Tracheal epithelial cell (primary cell): ENCODE data around the gene ISOC2. TPM values are rescaled to one million over a fixed set of nuclear protein-coding genes. Genes with fewer than 3 reads are reported as not detected.

Source experiments
- total RNA-seq: library from RNA; depleted of rRNA; stranded (reverse); fragments of >200 nt; gene quantifications from 2 replicates; pipeline ENCODE4 v1.2.1, GENCODE V29; 2014

The ISOC2 gene
- total RNA-seq: 49.2 and 88.9 TPM in 2 replicates

DNA sequence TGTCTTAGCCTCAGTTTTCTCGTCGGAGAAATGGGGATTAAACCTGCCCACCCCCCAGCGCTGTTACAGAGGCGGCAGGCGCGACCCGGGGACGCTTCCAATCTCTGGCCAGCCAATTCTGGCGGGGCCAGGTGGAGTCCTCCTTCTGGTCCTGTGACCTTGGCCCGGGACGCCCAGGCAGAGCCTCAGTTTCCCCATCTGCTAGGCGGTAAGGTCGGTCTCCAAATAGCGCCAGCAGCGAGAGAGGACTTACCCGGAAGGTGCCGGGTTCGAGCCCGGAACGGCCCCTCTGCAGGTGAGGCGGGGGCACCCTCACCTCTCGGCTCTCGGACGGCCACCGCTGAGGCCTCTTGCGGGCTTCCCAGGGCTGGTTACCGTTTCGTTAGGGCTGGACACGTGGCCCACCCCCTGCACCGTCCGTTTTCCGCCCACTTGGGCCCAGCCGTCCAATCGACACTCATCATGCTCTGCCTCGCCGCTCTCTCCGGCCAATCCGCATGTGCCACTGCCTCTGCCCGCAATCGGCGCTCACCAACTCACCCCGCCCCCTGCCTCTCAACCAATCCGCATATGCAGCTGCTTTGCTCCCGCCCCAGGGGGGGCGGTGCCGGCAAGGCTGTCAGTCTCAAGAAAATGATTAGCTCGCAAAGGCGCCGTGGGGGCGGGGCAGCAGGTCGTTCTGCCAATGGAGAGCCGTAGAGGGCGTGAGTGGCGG lies at the start of gene ISOC2:
ISOC2 (minus strand) TSS at position 384 of the 715 bp plus-strand sequence. CDS start 5,156 bp downstream, outside the sequence.

DNA sequence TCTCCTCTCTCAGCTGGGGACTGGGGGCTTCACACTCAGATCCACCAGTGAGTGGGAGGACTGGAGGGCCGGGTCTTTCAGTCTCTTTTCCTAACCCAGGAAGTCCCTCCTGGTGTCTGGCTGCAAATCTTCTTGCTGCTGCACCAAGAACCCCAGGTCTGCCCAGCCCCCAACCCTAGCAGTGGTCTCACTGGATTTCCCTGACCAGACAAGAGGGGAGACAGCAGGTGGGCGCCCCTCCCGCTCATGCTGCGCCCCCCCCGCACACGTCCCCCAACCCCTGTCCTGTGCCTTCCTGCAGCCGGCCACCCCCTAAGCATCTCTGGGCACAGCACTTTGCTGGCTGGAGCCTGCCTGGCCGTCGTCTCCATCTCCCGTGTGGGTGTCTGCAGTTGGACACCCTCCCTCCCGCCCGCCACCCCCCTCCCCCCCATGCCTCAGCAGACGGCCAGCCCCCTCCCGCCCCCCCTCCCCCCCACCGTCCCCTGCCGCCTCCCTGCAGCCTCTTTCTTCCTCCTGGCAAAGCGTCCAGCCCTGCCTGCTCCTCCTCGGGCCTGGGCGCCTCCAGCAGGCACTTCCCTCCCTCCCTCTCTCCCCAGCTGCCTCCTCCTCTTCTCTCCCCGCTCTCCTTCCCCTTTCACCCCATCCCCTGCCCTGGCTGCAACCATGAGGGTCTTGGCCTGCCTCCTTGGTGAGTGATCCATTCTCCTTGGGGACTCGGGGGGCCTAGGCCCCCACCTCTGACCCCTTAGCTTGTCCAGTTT lies 26.7 kb upstream of the ISOC2 start, which contains the start of gene SSC5D:
SSC5D (plus strand) TSS at position 513 of the 764 bp plus-strand sequence; CDS start at position 667, 154 bp downstream.

GRCh38 chr19:55484593-55485438 lies 23.4 kb upstream of the ISOC2 start, which contains the start of gene NAT14:
Gene NAT14, plus strand, starts transcription at chr19:55485188. Its CDS starts 521 bp downstream, at chr19:55485709.

GRCh38 chr19:55476100-55476775 lies 14.8 kb upstream of the ISOC2 start, which contains the start of gene ZNF628:
Gene ZNF628, plus strand, starts transcription at chr19:55476617. Its CDS starts 3,294 bp downstream, at chr19:55479911.

GRCh38 chr19:55464662-55465054 lies 3.2 kb upstream of the ISOC2 start, which contains the start of gene C19orf85:
Gene C19orf85, minus strand, starts transcription at chr19:55464751. Its CDS starts 197 bp downstream, at chr19:55464554.

GRCh38 chr19:55443045-55443823 lies 18.2 kb downstream of the ISOC2 start, which contains the start of gene SHISA7:
Gene SHISA7, minus strand, starts transcription at chr19:55443300. Its CDS starts 437 bp downstream, at chr19:55442863.

GRCh38 chr19:55407550-55407799 lies 54.0 kb downstream of the ISOC2 start, which contains the start of gene UBE2S:
Gene UBE2S, minus strand, starts transcription at chr19:55407788. Its CDS starts 199 bp downstream, at chr19:55407589.

Other genes starting within 250 kb of the ISOC2 start
- 0.21 and 0.24 TPM in 2 replicates for gene TMEM86B, start 232.9 kb downstream of the ISOC2 start, total RNA-seq
- 17.9 and 22.7 TPM in 2 replicates for gene PPP6R1, start 202.6 kb downstream of the ISOC2 start, total RNA-seq
- 37.1 and 43.1 TPM in 2 replicates for gene HSPBP1, start 181.5 kb downstream of the ISOC2 start, total RNA-seq
- gene BRSK1, start 177.6 kb downstream of the ISOC2 start, total RNA-seq: 0.21 and 0.48 TPM in 2 replicates
- not detected in 2 replicates for gene TMEM150B, start 136.3 kb downstream of the ISOC2 start, total RNA-seq
- gene KMT5C, start 121.8 kb downstream of the ISOC2 start, total RNA-seq: 6.4 and 10.6 TPM in 2 replicates
- gene COX6B2, start 106.9 kb downstream of the ISOC2 start, total RNA-seq: 0.64 TPM in 1 of 2 replicates, not detected in the other
- not detected in 2 replicates for gene GARIN5B, start 98.4 kb downstream of the ISOC2 start, total RNA-seq
- 1.7 and 15.9 TPM in 2 replicates for gene IL11, start 91.2 kb downstream of the ISOC2 start, total RNA-seq
- 0.96 TPM in 1 of 2 replicates, not detected in the other for gene TMEM190, start 84.8 kb downstream of the ISOC2 start, total RNA-seq
- gene TMEM238, start 77.3 kb downstream of the ISOC2 start, total RNA-seq: 9.6 and 24.3 TPM in 2 replicates
- gene RPL28, start 75.7 kb downstream of the ISOC2 start, total RNA-seq: 142 and 275 TPM in 2 replicates
- 18.5 and 42.2 TPM in 2 replicates for gene UBE2S, start 53.9 kb downstream of the ISOC2 start, total RNA-seq
- not detected in 2 replicates for gene SHISA7, start 18.3 kb downstream of the ISOC2 start, total RNA-seq
- gene C19orf85, start 3.1 kb upstream of the ISOC2 start, total RNA-seq: not detected in 2 replicates
- 0.48 and 1.1 TPM in 2 replicates for gene ZNF628, start 15.0 kb upstream of the ISOC2 start, total RNA-seq
- gene NAT14, start 23.5 kb upstream of the ISOC2 start, total RNA-seq: 7.9 and 11.1 TPM in 2 replicates
- 0.24 TPM in 1 of 2 replicates, not detected in the other for gene SSC5D, start 26.8 kb upstream of the ISOC2 start, total RNA-seq
- 0.72 TPM in 1 of 2 replicates, not detected in the other for gene SBK2, start 75.5 kb upstream of the ISOC2 start, total RNA-seq
- not detected in 2 replicates for gene SBK3, start 83.9 kb upstream of the ISOC2 start, total RNA-seq
- gene ZNF579, start 119.2 kb upstream of the ISOC2 start, total RNA-seq: 3.8 and 5.5 TPM in 2 replicates
- 2.7 and 9.0 TPM in 2 replicates for gene FIZ1, start 137.9 kb upstream of the ISOC2 start, total RNA-seq
- 13.0 and 33.0 TPM in 2 replicates for gene ZNF524, start 138.6 kb upstream of the ISOC2 start, total RNA-seq
- gene ZNF865, start 144.0 kb upstream of the ISOC2 start, total RNA-seq: 1.4 and 2.1 TPM in 2 replicates
- gene ZNF784, start 162.9 kb upstream of the ISOC2 start, total RNA-seq: 2.3 and 3.4 TPM in 2 replicates
- 0.43 and 3.1 TPM in 2 replicates for gene ZNF580, start 179.4 kb upstream of the ISOC2 start, total RNA-seq
- 27.5 and 40.1 TPM in 2 replicates for gene ZNF581, start 182.0 kb upstream of the ISOC2 start, total RNA-seq
- gene CCDC106, start 186.6 kb upstream of the ISOC2 start, total RNA-seq: 3.4 and 4.1 TPM in 2 replicates
- gene U2AF2, start 193.4 kb upstream of the ISOC2 start, total RNA-seq: 89.2 and 92.1 TPM in 2 replicates
- gene EPN1, start 213.6 kb upstream of the ISOC2 start, total RNA-seq: 44.3 and 50.5 TPM in 2 replicates